GM20000 (cell line): ENCODE data around the gene SEMA3A.

Experiments used
- DNase-seq: peaks from one replicate; pipeline ENCODE4 v3.0.0; 2012; ENCODE audit warnings: low spot score
- CTCF ChIP-seq: IDR thresholded peaks from 2 replicates; pipeline ENCODE4 v1.5.1; 2012; ENCODE audit warnings: mild to moderate bottlenecking, control low read depth; ENCODE audit errors: extremely low read depth, missing control alignments

SEMA3A gene

DNA sequence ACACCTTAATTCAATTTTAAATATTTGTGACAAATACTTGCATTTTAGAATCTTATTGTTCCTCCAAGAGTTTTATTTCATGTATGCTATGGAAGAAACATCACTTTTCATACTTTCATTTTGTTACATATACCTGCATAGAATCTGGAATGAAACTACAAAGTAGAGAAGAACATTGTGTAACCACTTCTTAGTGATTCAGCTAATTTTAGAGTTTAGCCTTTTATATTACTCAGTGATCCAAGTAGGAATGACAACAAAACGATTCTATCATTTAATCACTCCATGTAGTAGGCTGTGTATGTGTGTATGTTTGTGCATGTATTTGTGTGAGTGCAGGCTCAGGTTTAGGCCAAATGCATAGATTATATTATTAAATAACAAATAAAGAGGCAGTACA is 14.4 kb upstream of the SEMA3A start:
- no peak for DNase-seq
- no peak for TF ChIP-seq CTCF

- DNase-seq: no peak
- no peak for TF ChIP-seq CTCF
Measured at GRCh38 chr7:84207615-84208014, 13.0 kb upstream of the SEMA3A start.

GRCh38 chr7:84207025-84207424 is 12.4 kb upstream of the SEMA3A start:
- DNase-seq: no peak
- TF ChIP-seq CTCF: no peak

DNA sequence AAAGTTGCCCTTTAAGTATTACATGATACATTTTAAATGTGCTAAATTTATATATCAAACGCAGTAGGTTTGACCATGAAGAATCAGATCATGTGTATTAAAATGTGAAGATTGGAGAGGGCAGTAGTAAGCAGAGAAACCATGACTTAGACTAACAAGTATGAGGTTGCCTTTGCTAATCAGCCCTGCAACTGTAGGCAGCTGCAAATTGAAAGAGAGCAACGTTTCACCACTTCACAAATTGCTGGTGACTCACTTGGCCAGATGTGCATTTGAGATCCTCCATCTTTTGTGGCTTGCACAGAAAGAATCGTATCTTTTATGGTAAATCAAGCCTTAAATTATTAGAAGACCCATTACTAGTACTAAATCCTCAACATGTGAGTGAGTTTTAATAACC is 10.1 kb upstream of the SEMA3A start:
- no peak for TF ChIP-seq CTCF
- no peak for DNase-seq

DNA sequence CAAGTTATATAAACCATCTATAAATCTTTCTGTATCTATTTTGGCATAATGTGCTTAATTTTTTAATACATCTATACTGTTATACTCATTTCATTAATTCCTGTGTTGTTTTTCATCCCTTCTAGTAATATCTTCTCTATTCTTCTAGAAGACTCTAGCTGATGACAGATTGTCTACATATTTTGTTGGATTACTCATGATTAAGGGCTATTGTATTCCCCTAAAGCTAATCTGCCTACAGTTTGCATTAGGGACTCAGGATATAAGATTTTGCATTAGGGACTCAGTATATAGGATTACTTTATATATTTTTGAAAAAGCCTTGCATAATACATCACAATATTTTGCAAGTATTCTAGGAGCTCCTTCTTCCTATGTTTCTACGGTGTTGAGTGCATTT is 8.3 kb upstream of the SEMA3A start:
- DNase-seq: no peak
- TF ChIP-seq CTCF: no peak

GRCh38 chr7:84200859-84201258 is 6.3 kb upstream of the SEMA3A start:
- no peak for TF ChIP-seq CTCF
- DNase-seq: no peak

GRCh38 chr7:84199216-84199615 is 4.6 kb upstream of the SEMA3A start:
- no peak for TF ChIP-seq CTCF

More at GRCh38 chr7:84199216-84199615, 4.6 kb upstream of the SEMA3A start:
- DNase-seq: no peak
